GM19324 (cell line): ENCODE results near the gene S100A8.
"Not testable (repeated sequence)": the region's sequence is repeated elsewhere in the genome, so short reads cannot be mapped to it uniquely, and the experiment has no call there.

Experiments used
- ATAC-seq: cut with Tn5 transposase; IDR thresholded peaks from one replicate; pipeline ENCODE4 v1.9.1; 2021; ENCODE audit warnings: mild to moderate bottlenecking, moderate library complexity; ENCODE audit not compliant: unreplicated experiment, low FRiP score

S100A8 gene

GRCh38 chr1:153417136-153417888 lies 26.4 kb upstream of the S100A8 start:
- no peak for ATAC-seq

- no peak for ATAC-seq
These were observed 25.1 kb upstream of the S100A8 start, which contains the start of gene S100A7A for GRCh38 chr1:153415850-153416570. S100A7A (plus strand) TSS chr1:153416520; CDS start chr1:153418083, 1,563 bp downstream.

GRCh38 chr1:153413961-153414360 lies 23.1 kb upstream of the S100A8 start:
- ATAC-seq = not testable (repeated sequence)

- not testable (repeated sequence) for ATAC-seq
These were observed 16.4 kb upstream of the S100A8 start for GRCh38 chr1:153407274-153407673.

DNA sequence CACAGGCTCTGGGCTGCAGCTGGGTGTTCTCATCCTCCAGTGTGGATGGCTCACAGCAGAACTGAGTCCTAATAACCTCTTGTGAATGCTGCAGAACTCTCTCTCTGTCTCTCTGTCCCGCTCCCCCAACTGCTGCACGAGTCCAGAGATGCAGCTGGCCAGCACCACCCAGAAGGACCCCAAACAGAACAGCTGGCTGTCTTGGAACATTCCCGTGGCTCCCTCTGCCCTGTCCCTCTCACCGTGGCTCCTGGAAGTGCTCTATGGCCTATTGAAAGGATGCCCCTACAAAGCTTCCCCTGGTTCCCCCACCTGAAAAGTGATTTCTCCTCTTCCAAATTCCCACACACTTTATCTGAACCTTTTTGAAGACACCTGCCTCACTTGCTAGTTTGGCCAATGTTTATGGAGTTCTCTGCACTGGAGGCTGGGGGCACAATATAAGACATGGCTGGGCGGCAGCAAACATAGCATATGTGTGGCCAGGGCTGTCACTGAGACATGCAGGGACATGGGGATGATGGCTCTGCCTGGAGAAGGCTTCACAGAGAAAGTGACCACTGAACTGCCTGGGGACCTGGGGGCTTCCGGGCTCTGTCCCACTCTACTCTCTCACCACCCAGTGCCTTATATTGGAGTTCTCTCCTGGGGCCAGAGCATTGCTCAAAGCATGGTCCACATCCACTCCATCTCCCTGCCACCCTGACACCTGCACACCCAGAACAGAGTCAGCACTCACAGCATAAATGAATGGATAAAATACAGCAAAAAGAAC lies 15.1 kb upstream of the S100A8 start:
- not testable (repeated sequence) for ATAC-seq

GRCh38 chr1:153404768-153405167 lies 13.9 kb upstream of the S100A8 start:
- no peak for ATAC-seq

DNA sequence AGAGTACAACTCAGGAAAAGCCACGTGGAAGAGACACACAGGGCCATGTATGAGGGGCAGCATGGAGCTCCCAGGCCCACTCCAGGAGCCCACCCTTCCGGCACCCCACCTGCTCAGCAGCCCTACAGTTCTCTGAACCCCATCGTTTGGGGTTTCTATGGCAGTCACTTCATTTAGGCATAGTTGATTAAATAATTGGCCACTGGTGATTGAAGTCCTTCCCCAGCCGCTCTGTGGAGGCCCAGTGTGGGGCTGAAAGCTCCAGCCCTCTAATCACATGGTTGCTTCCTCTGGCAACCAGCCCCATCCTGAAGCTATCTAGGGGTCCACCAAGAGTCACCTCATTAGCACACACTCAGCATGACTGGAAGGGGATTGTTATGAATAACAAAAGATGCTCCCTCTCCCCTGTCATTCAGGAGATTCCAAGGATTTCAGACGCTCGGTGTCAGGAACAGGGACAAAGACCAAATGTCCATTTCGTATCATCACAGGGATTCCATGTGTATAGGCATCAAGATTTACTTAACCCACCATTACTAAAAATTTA lies 13.3 kb upstream of the S100A8 start:
- no peak for ATAC-seq

DNA sequence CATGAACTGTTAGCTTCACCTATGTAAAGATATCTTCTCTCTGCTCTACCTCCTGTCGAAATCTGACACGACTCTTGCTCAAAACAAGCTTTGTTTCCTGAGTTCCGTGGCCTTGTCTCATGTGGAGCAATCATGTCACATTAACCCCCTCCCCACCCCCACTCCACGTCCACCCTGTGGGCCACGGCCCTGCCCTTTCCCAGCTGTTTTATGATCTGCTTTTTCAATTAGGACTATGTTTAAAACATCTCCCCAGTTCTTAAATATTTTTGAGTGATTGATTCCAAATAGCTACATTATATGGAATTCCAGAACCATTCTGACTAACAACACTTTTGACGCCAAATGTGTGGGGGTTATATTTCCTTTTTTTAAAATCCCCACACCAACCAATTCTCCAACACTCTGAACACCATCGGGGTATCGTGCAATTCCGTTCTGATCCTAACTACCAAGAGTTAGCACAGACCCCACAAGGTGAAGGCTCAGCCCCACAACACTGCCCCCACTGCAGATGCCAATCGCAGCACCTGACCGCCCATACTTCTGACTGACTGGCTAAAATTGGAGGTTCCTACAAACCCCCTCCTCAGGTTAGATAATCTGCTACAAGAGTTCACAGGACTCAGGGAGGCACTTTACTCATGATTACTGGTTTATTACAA lies 12.7 kb upstream of the S100A8 start:
- ATAC-seq = no peak

DNA sequence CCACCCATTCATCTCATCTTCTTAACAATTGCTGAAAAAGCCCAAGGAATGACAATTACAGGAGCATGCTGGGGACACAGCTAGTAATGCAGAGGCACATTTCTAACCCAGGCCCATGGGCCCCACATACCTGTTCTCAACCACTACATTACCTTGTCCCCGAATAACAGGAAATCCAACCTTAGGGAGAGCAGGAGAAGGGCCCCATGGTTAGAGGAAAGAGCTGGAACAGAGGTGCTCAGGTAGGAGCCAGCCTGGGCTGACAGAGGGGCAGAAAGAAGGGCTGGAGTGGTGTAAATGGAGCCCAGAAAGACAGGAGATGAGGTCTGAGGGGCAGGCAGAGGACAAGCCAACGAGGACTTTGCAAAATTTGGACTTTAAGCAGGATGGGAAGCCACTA lies 11.4 kb upstream of the S100A8 start:
- ATAC-seq = no peak

GRCh38 chr1:153401461-153401860 lies 10.6 kb upstream of the S100A8 start:
- ATAC-seq = no peak

GRCh38 chr1:153400244-153400643 lies 9.4 kb upstream of the S100A8 start:
- ATAC-seq = no peak

- no peak for ATAC-seq
These were observed 8.7 kb upstream of the S100A8 start for GRCh38 chr1:153399401-153400055.

DNA sequence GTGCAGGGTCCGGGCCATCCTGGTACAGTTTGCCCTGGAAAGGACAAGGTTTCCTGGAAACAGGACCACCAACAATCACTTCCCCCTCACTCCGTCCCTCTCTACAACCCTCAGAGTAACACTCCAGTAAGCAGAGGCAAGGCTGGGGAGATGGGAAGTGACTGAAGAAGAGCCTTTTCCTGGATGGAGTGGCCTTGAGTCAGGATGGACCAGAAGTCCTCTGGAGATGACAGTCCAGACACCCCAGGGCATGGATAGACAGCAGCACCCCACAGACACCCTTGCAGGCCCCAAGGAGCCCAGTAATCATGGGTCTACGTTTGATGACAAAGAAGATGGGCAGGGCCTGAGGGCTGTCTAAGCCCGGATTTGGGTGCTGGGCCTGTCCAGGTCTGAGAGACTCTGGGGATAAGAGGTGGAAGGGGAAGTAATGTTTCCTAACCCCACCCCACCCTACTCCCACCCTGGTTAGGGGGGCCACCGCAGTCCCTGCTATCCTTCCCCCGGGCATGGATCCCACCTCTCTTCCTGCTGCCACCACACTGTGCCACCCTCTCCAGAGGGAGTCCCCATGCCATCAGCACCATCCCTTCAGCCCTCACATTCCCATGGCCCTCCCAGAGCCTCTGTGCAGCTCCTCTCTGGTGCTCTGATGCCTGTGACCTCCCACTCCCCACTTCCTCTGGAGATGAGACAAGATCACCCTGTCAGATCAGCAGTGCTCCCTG lies 7.2 kb upstream of the S100A8 start:
- ATAC-seq = no peak

DNA sequence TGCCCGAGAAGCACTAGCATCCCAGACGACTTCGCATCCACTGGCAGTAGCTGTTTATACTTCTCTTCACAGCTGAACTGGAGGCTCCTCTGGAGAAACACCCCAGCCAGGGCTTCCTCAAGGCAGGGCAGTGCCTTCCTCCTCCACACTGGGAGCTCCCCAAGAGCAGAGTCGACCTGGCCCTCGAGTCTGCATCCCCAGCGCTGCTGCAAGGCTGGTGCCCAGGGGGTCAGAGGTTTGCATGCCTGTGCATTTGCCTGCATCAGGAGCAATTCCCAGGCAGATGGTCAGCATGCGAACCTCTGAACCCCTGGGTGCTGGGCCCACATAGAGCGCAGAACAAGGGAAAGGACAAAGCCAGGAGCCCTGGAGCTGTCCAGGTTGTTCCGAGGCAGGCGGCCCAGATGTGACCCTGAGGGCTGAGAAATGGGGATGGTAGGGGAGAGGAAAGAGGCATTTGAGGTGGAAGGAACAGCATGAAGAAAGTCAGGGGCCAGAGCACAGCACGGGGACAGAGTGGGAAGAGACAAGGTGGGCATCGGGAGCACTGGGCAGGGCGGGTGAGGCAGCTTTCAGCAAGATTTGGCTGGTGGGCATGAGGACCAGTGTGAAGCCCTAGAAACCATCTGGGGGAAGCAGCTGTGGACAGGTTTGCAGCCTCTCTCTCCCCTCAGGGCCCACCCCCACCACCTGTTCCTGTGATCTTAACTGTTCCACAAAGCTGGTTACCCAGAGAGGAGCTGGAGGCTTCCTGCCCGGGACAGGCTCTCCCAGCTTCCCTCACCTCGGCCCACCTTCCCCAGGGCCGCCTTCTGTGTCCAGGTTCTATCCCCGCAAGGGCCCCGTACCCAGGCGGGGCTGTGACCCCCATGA lies 6.4 kb upstream of the S100A8 start:
- ATAC-seq = no peak

DNA sequence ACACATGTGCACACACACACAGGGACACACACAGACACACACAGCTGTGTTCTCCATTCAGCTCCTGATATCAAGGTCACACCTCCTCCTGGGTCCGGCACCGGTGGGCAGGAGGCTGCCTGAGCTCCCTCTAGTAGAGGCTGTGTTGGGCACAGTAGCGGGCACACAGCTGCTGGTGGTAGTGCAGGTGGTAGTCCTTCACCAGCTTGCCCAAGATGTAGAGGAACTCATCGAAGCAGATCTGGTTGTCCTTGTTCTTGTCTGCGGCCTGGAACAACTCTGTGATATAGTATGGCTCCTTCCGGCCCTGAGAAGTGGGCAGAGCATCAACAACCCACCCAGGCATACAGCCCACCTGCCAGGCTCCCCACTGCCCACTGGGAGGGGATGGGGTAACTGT lies 5.6 kb upstream of the S100A8 start:
- no peak for ATAC-seq

DNA sequence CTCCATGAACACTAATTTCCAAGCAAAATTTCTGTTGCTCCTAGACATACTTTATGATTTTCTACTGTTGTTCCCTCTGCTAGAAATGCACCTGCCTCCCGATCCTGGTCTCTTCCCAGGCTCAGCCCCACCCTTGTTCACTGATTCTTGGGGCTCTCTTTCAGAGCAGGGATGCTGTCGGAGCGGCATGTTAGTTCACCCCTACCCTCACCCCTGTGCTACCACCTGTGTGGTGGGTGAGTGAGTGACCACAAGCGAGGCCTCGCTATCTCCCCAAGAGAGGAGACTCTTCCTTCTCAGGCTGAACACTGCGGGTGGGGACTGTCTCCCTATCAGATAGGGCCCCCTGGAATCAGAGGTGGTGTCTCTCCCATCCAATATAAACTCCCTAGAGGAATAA lies 4.9 kb upstream of the S100A8 start:
- ATAC-seq = no peak

DNA sequence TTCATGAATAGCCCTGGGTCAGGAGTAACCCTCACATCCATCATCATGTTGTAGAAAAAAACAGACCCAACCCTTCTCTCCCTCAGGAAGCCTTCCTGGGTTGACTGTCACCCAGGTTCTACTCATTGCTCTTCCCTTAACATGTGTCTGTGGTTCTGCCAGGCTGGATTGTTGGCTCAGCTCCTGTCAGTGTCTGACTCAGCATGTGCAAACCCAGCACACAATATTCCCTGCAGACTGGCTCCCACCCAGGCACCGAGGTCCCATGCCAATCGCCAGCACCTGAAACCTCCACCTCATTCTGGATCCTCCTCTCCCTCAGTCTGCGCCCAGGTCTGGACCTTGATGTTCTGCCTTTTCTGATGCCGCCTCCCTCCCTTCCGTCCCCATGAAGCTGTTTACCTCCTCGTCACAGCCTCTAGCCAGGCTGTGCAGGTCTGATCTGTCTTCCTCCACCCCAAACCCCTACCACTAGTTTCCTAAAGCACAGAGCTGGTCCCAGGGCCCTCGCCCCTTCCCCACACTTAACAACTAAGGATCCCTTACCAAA lies 4.3 kb upstream of the S100A8 start:
- no peak for ATAC-seq

DNA sequence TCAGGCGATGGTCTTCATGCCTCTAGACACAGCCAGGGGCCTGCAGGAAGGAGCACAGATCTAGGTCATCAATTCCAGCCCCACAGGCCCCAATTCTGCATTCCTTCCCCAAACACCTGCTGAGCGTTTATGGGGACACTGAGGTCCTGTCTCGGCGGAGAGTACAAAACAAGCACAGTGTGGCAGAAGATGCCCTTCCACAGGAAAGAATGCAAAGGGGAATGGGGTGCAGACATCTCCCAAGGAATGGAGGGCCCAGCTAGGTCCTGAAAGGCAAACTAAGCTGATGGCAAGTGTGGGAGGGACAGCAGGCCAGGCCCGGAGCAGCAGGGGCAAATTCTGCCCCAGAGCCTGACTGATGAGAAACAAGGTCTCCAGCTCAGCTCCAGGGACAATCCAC lies 3.5 kb upstream of the S100A8 start:
- ATAC-seq = no peak
